ENCODE measurements around the gene SPSB3. TPM values are rescaled to one million over a fixed set of nuclear protein-coding genes. Genes with fewer than 3 reads are reported as not detected.

The SPSB3 gene
- total RNA-seq, 2 experiments from 2014 or later: 67.8 to 74.1 TPM

DNA sequence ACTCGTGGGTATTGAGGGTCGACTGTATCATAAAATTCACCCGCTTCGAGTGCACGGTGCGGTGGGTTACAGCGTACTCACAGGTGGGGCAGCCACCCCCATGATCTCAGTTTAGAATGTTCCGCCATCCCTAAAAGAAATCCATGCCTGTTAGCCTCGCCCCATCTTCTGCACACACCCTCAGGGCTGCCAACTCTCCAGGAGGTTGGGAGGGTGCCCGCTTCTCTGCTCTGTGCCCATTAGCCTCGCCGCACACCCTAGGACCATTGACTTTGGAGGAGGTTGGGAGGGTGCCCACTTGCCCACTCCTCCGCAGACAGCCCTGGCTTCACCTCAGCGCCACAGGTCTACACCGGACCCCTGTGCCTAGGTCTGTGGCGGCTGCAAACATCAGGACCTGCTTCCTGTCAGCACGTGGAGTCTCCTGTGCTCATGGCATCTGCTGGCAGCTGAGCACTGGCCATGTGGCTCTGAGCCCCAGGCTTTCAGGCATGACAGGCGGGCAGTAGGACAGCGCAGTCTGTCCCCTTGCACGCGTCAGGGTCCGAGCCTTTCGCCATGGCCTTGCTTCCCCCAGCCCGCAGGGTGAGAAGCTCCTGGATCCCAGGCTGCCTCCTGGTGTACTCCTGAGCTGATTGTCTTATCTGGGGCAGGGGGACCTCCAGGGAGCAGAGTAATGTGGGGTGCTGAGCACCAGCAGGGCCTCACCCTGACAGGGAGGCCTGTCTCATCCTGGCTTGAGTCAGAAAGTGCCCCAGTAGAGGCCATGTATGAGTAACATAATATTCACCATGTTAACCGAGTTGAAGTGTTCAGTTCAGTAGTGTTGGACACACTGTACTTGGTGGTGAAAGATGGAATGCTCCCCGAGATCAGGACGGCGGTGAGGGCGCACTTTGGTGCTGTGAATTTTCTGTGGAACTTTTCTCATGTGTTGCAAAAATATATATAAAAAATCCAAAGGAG lies 32.9 kb downstream of the SPSB3 start:
- ATAC-seq (ENCODE audit: low read depth) (no peak), DNase-seq (peak; percentile 20)
- Mint-ChIP-seq H3K4me1 (no peaks in the 10 kb centered on the region), H3K36me3 (peaks cover 1% of the 10 kb centered on the region), H3K4me3 (no peak overlapping the region), H3K27ac (no peak overlapping the region), H3K27me3 (no peaks in the 10 kb centered on the region), H3K9me3 (no peaks in the 10 kb centered on the region)
- POLR2A ChIA-PET: no interaction called here

DNA sequence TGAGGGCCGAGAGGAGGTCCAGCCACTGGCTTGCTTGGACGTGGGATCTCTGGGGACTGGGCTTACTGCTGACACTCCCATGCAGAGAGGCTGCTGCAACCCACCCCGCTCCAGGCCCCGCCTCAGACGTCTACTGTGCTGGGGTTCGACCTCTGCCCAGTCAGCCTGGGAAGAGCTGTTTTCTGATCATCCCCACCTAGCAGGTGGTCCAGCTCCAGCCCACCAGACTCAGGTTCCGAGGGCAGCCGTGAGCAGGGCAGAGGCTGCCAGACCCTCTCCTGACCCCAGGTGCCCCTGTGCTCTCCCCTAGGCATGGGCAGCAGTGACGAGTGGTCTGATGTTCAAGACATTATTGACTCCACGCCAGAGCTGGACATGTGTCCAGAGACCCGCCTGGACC lies 34.4 kb downstream of the SPSB3 start:
- Mint-ChIP-seq H3K9me3 (no peaks in the 10 kb centered on the region), H3K36me3 (peaks cover 1% of the 10 kb centered on the region), H3K4me3 (no peak overlapping the region), H3K27ac (no peak overlapping the region), H3K4me1 (no peaks in the 10 kb centered on the region), H3K27me3 (no peaks in the 10 kb centered on the region)
- no peak for DNase-seq
- ATAC-seq (ENCODE audit: low read depth): no peak
- POLR2A ChIA-PET: no interaction called here

DNA sequence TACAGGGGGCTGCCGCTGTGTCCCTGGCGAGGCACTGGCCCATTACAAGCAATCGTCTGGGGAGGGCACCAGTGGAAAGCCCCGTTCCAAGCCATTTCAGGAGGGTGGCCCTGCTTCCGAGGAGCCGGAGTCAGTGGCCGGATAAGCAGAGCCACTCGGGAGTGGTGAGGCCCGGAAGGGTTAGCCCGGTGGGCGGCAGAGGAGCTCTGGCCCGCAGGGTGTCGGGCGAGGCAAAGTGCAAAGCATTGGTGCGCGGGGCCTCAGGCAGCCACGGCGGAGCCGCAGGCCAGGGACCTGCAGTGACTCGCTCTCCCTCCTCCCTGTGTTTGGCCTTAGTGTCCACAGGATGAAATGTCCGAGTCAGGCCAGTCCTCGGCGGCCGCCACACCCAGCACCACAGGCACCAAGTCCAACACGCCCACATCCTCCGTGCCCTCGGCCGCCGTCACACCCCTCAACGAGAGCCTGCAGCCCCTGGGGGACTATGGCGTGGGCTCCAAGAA lies 35.6 kb downstream of the SPSB3 start:
- Mint-ChIP-seq H3K4me1 (no peaks in the 10 kb centered on the region), H3K9me3 (no peaks in the 10 kb centered on the region), H3K36me3 (peaks cover 1% of the 10 kb centered on the region), H3K27me3 (no peaks in the 10 kb centered on the region), H3K27ac (no peak overlapping the region), H3K4me3 (no peak overlapping the region)
- POLR2A ChIA-PET: no interaction called here
- DNase-seq: peak; percentile 20
- no peak for ATAC-seq (ENCODE audit: low read depth)

DNA sequence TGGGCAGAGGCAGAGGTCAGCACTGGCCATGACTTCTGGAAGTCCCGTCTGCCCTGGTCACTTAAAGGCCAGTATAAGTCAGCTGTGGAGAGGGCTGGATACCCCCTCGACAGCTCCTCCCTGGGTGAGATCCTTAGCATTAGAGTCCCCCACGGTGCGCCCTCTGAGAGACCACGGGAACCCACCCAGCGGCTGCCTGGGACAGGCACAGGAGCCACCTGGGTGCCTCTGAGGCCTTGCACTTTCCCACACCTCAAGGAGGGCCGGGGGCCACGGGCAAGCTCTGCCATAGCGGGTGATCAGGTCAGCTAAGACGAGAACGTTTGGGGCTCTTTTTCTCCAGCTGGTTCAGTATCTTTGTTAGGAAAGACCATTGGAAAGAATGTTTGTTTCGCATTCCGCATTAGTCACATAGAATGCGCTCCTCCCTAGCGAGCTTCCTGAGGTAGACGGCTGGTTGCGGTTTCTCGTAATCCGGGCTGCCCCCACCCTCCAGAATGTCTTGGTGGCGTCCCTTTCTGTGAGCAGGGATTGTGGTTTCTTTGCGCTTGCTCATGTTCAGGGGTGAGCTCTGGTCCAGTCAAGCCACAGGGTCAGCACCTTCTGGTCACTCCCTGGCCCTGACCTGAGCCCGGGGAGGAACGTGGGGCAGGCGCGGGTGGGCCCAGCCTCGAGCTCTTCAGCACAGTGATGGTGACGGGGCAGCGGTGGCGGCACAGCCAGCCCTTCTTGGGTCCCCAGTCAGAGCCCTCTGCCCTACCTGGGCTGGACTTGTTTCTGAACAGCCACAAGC lies 36.3 kb downstream of the SPSB3 start:
- Mint-ChIP-seq H3K4me1 (no peaks in the 10 kb centered on the region), H3K36me3 (peaks cover 1% of the 10 kb centered on the region), H3K27me3 (no peaks in the 10 kb centered on the region), H3K4me3 (no peak overlapping the region), H3K27ac (no peak overlapping the region), H3K9me3 (no peaks in the 10 kb centered on the region)
- no peak for ATAC-seq (ENCODE audit: low read depth)
- POLR2A ChIA-PET: no interaction called here
- DNase-seq: peak; percentile 21

DNA sequence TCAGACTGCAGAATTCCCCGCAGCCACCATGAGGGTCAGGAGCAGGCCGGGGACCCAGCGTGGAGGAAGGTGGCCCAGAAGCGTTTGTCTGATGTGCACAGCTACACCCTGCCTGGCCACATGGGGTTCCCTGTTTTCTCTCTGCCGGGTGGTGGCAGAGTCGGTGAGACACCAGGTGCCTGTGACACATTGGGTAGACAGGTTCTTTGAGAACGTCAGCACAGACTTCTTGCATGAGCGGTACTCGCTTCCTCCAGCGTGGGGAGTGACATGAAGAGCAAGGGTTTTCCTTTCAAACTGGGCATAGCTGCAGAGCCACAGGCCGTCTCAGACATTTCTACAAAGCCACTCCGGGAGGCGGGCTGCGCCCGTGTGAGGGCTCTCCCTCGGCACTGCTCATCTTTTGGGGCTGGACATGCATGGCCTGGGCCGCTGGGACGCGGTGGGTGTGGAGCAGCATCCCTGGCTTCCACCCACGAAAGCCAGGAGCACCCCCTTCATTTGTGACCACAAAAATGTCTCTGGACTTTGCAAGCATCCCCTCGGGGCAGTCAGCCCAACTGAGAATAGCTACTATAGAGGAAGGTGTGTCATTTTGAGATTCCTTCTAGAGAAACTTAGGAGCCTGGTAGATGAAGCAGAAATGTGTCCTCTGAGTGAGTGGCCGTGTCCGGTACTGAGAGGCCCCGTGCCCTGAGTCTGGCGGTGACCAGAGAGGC lies 37.0 kb downstream of the SPSB3 start:
- DNase-seq: no peak
- no peaks in the 10 kb centered on the region for H3K27me3 Mint-ChIP-seq
- peaks cover 1% of the 10 kb centered on the region for H3K36me3 Mint-ChIP-seq
- H3K4me3 Mint-ChIP-seq: no peak overlapping the region
- POLR2A ChIA-PET: no interaction called here
- H3K9me3 Mint-ChIP-seq: no peaks in the 10 kb centered on the region
- no peak overlapping the region for H3K27ac Mint-ChIP-seq
- H3K4me1 Mint-ChIP-seq: no peaks in the 10 kb centered on the region
- ATAC-seq (ENCODE audit: low read depth): no peak

DNA sequence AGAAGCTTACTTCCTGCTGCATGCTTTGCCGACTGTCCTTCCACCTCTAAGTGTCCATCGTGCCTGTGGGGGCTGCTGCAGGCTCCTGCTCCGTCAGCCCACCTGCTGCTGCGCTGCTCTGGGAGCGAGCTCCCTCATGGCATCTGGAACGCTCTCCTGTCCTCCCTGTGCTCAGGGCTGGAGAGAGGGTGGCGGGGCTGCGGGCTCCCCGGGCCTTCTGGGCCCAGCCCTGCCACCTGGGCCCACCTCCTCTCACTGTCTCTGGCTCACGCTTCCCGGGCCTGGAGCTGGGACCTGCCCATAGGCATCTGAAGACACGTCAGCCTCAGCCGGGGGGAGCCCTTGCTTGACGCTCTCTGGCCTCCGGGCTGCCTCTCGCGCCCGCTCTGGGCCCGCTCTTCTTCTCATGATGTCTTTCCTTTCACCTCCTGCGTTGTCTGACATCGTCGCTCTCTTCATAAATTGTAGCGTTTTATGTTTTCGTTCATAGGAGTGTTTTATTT lies 38.0 kb downstream of the SPSB3 start:
- Mint-ChIP-seq H3K4me1 (no peaks in the 10 kb centered on the region), H3K27me3 (no peaks in the 10 kb centered on the region), H3K9me3 (no peaks in the 10 kb centered on the region), H3K4me3 (no peak overlapping the region), H3K27ac (no peak overlapping the region), H3K36me3 (peaks cover 1% of the 10 kb centered on the region)
- POLR2A ChIA-PET: no interaction called here
- no peak for ATAC-seq (ENCODE audit: low read depth)
- no peak for DNase-seq

DNA sequence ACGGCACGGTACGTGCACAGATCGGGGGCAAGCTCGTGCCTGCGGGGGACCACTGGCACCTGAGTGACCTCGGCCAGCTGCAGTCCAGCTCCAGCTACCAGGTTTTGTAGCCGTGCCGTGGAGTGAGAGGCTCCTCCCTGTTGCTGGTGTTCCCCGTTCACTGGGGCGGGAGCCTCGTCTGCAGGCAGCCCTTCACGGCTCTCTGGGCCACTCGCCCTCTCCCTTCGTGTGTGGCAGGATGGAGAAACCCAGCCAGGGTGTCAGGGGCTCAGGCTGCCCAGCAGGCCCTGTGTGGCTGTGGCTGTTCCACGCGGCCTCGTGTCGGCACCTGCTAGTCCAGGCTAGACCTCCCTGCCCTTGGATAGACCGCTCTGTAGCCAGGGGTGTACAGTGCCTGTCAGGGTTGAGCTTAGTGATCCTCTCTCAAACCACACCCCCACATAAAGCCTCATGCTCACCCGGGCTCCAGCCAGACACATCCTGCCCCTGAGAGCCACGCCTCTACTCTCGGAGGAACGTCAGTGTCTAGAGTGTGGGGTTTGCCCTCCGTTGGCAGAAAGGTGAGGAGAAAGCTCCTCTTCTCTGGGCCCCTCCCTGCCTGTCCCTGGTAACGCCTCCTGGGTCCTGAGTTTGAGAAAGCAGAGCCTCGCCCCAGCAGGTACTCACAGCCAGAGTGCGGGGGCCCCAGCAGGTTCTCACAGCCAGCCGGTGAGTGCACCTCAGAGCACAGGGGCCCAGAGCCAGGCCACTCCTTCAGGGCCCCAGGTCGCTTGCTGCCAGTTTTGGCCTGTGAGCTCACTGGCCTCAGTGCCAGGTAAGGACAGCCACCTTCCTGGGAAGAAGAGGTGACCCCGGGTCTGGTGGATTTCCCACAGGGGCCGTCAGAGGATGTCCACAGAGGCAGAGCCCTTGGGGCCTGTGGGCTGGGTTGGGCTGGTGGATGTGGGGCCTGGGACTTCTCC lies 38.7 kb downstream of the SPSB3 start:
- peak; percentile 27 for ATAC-seq (ENCODE audit: low read depth)
- peak; percentile 23 for DNase-seq
- Mint-ChIP-seq H3K4me3 (no peak overlapping the region), H3K9me3 (no peaks in the 10 kb centered on the region), H3K27me3 (no peaks in the 10 kb centered on the region), H3K27ac (no peak overlapping the region), H3K4me1 (no peaks in the 10 kb centered on the region), H3K36me3 (peaks cover 1% of the 10 kb centered on the region)
- POLR2A ChIA-PET: no interaction called here

DNA sequence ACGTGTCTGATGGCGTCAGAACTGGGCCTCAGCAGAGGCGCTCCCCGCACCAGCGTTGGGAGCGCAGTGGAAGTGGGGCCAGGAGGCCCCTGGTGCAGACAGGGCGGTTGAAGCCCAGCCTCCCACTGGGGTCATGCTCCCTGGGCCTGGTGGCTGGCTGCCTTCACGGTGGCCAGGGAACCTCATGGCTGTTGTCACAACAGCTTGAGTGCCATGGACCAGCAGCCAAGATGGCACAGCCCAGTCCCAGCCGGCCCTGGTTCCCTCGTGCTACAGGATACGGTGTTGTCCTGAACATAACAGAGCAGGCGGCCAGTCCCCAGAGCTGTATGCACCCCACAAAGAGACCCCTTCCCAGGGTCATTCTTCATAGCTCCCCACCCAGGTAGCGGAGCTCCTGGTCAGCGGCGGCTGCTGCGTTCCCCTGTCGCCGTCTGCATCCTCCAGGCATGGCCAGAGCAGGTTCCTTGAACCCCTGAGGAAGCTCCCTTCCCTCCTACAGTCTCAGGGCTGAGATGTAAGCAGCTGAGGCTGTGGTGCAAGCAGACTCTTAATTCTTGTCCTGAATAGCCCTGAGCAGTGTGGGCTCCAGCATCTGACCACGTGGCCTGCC lies 40.7 kb downstream of the SPSB3 start:
- DNase-seq: peak; percentile 24
- Mint-ChIP-seq H3K9me3 (no peaks in the 10 kb centered on the region), H3K4me3 (no peak overlapping the region), H3K27ac (no peak overlapping the region), H3K36me3 (peaks cover 1% of the 10 kb centered on the region), H3K27me3 (no peaks in the 10 kb centered on the region), H3K4me1 (no peaks in the 10 kb centered on the region)
- no peak for ATAC-seq (ENCODE audit: low read depth)
- POLR2A ChIA-PET: interaction anchor here (0.6 kb wide), 1 partner anchor 163 kb away, joined by 3 read pairs; no protein-coding TSS in a partner anchor

DNA sequence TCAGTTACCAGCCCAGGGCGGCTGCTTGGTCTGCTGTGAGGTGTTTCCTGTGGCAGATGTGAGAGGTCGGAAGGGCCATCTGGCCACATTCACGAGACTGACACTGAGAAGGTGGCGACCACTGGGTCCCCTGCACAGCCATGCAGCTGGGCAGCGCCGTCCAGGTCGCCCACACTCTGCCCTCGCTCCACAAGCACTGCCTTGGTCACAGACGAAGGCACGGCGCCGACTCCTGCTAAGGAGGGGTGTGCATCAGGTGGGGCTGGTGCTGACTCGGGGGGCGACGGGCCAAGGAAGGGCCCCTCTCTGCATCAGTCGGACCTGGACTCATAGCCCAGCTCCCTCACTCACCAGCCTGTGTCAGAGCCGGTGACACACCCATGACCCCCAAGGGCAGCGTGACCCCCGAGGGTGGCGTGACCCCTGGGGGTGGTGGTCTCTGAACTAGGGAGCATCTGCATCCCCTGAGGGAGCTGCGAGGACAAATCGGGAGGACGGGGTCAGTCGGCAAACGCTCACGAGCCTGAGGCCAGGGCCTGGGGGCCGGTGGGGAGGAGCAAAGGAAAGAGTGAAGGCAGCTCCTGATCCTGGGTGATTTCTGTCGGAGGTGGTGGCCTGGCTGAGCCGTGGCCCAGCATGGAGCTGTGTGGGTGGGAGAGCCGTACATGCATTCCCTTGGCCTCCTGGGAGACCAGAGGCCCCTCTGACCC lies 41.4 kb downstream of the SPSB3 start:
- Mint-ChIP-seq H3K27ac (no peak overlapping the region), H3K9me3 (no peaks in the 10 kb centered on the region), H3K27me3 (no peaks in the 10 kb centered on the region), H3K4me3 (no peak overlapping the region), H3K4me1 (no peaks in the 10 kb centered on the region), H3K36me3 (peaks cover 1% of the 10 kb centered on the region)
- POLR2A ChIA-PET: interaction anchor here (0.6 kb wide), 1 partner anchor 162 kb away, joined by 3 read pairs; no protein-coding TSS in a partner anchor
- DNase-seq (peak; percentile 21), ATAC-seq (ENCODE audit: low read depth) (no peak)

DNA sequence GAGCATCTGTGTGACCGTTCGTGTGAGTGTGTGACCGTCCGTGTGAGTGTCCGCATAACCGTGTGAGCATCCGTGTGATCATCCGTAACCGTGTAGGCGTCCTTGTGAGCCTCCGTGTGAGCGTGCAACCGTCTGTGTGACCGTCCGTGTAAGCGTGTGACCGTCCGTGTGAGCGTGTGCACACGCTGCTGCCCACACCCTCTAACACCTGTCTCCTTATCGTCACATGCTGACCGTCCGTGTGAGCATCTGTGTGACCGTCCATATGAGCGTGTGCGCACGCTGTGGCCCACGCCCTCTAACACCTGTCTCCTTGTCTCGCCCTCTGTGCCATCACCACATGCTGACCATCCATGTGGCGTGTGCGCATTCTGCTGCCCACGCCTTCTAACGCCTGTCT lies 42.1 kb downstream of the SPSB3 start:
- ATAC-seq (ENCODE audit: low read depth) (no peak), DNase-seq (no peak)
- Mint-ChIP-seq H3K4me3 (no peak overlapping the region), H3K4me1 (no peaks in the 10 kb centered on the region), H3K27me3 (no peaks in the 10 kb centered on the region), H3K36me3 (peaks cover 1% of the 10 kb centered on the region), H3K27ac (no peak overlapping the region), H3K9me3 (no peaks in the 10 kb centered on the region)
- POLR2A ChIA-PET: no interaction called here

DNA sequence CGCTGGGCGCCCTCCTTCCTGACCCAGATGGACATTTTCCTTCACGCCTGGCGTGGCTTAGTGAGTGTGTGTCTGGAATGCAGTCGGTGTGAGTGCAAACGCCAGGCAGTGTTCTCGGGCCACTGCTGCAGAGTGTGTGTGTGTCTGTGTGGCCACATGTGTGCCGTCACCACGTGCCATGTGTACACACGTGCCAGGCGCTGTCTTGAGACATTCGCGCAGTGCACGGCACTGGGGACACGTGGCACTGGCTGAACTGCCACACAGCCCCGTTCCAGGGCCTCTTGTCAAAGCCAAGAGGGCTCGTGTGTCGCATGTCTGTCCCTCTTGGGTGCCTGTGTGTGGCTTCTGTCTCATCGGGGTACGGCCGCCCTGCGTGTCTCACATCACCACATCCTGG lies 47.6 kb downstream of the SPSB3 start:
- ATAC-seq (ENCODE audit: low read depth) (no peak), DNase-seq (no peak)
- Mint-ChIP-seq H3K27ac (no peak overlapping the region), H3K9me3 (no peaks in the 10 kb centered on the region), H3K27me3 (no peaks in the 10 kb centered on the region), H3K4me3 (no peak overlapping the region), H3K36me3 (peaks cover 7% of the 10 kb centered on the region), H3K4me1 (no peaks in the 10 kb centered on the region)
- POLR2A ChIA-PET: no interaction called here
